Astrocyte (in vitro differentiated cells and primary cell): Measurements from ENCODE around the gene MBOAT2. TPM values are rescaled to one million over a fixed set of nuclear protein-coding genes. Genes with fewer than 3 reads are reported as not detected.
"Not testable (repeated sequence)": the region's sequence is repeated elsewhere in the genome, so short reads cannot be mapped to it uniquely, and the experiment has no call there.

Experiments used
- DNase-seq: peaks from one replicate; pipeline ENCODE4 v3.0.0-alpha.2; 2010; ENCODE audit warnings: low read depth
- FAIRE-seq: peaks from 2 replicates; lab custom pipeline; 2011; peaks lifted over from hg19 to GRCh38; lab: Jason Lieb, UNC
- H2AFZ ChIP-seq: 2 replicates; pipeline ENCODE4 v1.6.0; 2012; ENCODE audit warnings: low read depth, low read length, inconsistent platforms
- H3K27ac ChIP-seq: 2 replicates; pipeline ENCODE4 v1.5.1; 2011; ENCODE audit warnings: low read depth, low read length, inconsistent platforms
- H3K27me3 ChIP-seq: 2 replicates; pipeline ENCODE4 v1.6.0; 2011; ENCODE audit warnings: low read length, inconsistent platforms; ENCODE audit not compliant: insufficient read depth
- H3K36me3 ChIP-seq: 2 replicates; pipeline ENCODE4 v1.5.1; 2011; ENCODE audit warnings: low read length, inconsistent platforms; ENCODE audit not compliant: insufficient read depth
- H3K4me1 ChIP-seq: 2 replicates; pipeline ENCODE4 v1.5.1; 2011; ENCODE audit warnings: low read length, inconsistent platforms; ENCODE audit not compliant: insufficient read depth
- H3K4me2 ChIP-seq: 2 replicates; pipeline ENCODE4 v1.6.0; 2012; ENCODE audit warnings: low read length, inconsistent platforms
- H3K4me3 ChIP-seq: 2 replicates; pipeline ENCODE4 v1.5.1; 2011; ENCODE audit warnings: low read depth, mild to moderate bottlenecking, low read length, inconsistent platforms; ENCODE audit not compliant: insufficient read depth
- H3K79me2 ChIP-seq: 2 replicates; pipeline ENCODE4 v1.6.0; 2012; ENCODE audit warnings: mild to moderate bottlenecking, low read length, inconsistent platforms; ENCODE audit not compliant: insufficient read depth
- H3K9ac ChIP-seq: 2 replicates; pipeline ENCODE4 v1.6.0; 2012; ENCODE audit warnings: mild to moderate bottlenecking, low read length, inconsistent platforms
- H3K9me3 ChIP-seq: 2 replicates; pipeline ENCODE4 v1.5.1; 2012; ENCODE audit warnings: low read depth, mild to moderate bottlenecking, low read length, inconsistent platforms; ENCODE audit not compliant: insufficient read depth
- H4K20me1 ChIP-seq: 2 replicates; pipeline ENCODE4 v1.6.0; 2012; ENCODE audit warnings: low read length, inconsistent platforms; ENCODE audit not compliant: insufficient read depth
- H3K27ac Mint-ChIP-seq: one replicate; pipeline ENCODE4 v1.8.0; 2021; ENCODE audit warnings: mild to moderate bottlenecking, mixed read lengths; ENCODE audit not compliant: unreplicated experiment
- H3K27me3 Mint-ChIP-seq: one replicate; pipeline ENCODE4 v1.8.0; 2021; ENCODE audit warnings: low read depth, mixed read lengths; ENCODE audit not compliant: unreplicated experiment
- H3K36me3 Mint-ChIP-seq: one replicate; pipeline ENCODE4 v1.8.0; 2021; ENCODE audit warnings: low read depth, mixed read lengths; ENCODE audit not compliant: unreplicated experiment
- H3K4me1 Mint-ChIP-seq: one replicate; pipeline ENCODE4 v1.8.0; 2021; ENCODE audit warnings: low read depth, mixed read lengths; ENCODE audit not compliant: unreplicated experiment
- H3K4me3 Mint-ChIP-seq: one replicate; pipeline ENCODE4 v1.8.0; 2021; ENCODE audit warnings: mild to moderate bottlenecking, moderate library complexity, mixed read lengths; ENCODE audit not compliant: unreplicated experiment
- H3K9me3 Mint-ChIP-seq: one replicate; pipeline ENCODE4 v1.8.0; 2021; ENCODE audit warnings: mild to moderate bottlenecking, mixed read lengths; ENCODE audit not compliant: unreplicated experiment
- CTCF ChIP-seq: IDR thresholded peaks from 2 replicates; pipeline ENCODE4 v1.5.1; 2011; ENCODE audit warnings: low read depth, mild to moderate bottlenecking, inconsistent platforms, low read length, moderate library complexity; ENCODE audit not compliant: insufficient read depth
- EZH2 ChIP-seq: IDR thresholded peaks from 2 replicates; pipeline ENCODE4 v1.6.1; 2012; ENCODE audit warnings: mild to moderate bottlenecking, low read length, inconsistent platforms; ENCODE audit not compliant: insufficient read depth
- total RNA-seq: library from RNA; stranded (reverse); gene quantifications from 2 replicates; pipeline ENCODE4 v1.2.1, GENCODE V29; 2021

The MBOAT2 gene
- total RNA-seq, 1 donor from 2014 or later: 54.6 TPM

DNA sequence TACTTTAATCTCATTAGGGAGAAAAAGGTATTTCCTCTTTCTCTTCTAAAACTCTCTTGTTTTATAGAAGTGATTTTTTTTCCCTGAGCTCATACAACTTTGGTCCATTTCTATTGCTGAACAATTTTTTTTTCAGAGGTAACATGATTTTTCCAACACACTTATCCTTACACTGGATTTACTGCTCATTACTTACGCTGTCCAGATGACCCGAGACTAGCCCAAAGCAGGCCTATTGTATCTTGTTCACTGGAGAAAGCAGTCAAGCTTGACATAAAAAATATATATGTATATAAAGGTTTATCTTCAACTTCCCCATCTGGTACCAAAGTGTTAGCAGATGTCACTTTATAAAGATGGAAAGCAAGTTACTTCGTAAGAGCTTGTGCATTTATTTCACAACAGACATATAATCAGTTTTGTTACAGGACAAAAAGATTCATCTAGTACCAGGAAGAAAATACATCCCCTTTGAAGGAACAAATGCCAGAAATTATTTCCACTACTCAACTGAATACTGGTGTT lies 95.7 kb downstream of the MBOAT2 start:
- Histone ChIP-seq H3K9ac (no peak overlapping the region), H3K4me3 (no peak overlapping the region), H3K79me2 (peaks cover 11% of the 10 kb centered on the region), H3K4me2 (no peak overlapping the region), H3K36me3 (peaks cover 3% of the 10 kb centered on the region), H3K4me1 (no peaks in the 10 kb centered on the region), H3K9me3 (no peaks in the 10 kb centered on the region), H2AFZ (no peak overlapping the region), H3K27me3 (no peaks in the 10 kb centered on the region), H3K27ac (no peak overlapping the region), H4K20me1 (peaks cover 3% of the 10 kb centered on the region)
- Mint-ChIP-seq H3K4me1 (no peaks in the 10 kb centered on the region), H3K4me3 (no peak overlapping the region), H3K27ac (no peak overlapping the region), H3K27me3 (no peaks in the 10 kb centered on the region), H3K9me3 (peaks cover 28% of the 10 kb centered on the region), H3K36me3 (peaks cover 43% of the 10 kb centered on the region)
- FAIRE-seq (no peak), DNase-seq (no peak)
- TF ChIP-seq CTCF (no peak), EZH2 (no peak)

DNA sequence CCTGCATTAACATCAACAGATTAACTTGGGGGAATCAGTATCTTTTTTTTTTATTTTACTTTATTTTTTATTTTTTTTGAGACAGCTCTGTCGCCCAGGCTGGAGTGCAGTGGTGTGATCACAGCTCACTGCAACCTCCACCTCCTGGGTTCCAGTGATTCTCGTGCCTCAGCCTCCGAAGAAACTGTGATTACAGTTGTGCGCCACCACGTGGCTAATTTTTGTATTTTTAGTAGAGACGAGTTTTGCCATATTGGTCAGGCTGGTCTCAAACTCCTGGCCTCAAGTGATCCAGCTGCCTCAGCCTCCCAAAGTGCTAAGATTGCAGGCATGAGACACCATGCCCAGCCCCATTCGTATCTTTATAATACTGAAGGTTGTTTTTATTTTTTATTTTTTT lies 99.6 kb downstream of the MBOAT2 start:
- H2AFZ ChIP-seq, H3K4me3 Mint-ChIP-seq, H3K9me3 ChIP-seq, FAIRE-seq, H3K36me3 ChIP-seq, H3K9ac ChIP-seq, H3K4me3 ChIP-seq, H3K4me1 ChIP-seq, H3K4me2 ChIP-seq, DNase-seq, H3K27ac Mint-ChIP-seq, H4K20me1 ChIP-seq, H3K27me3 Mint-ChIP-seq, H3K27ac ChIP-seq, H3K27me3 ChIP-seq, H3K4me1 Mint-ChIP-seq, H3K79me2 ChIP-seq: not testable (repeated sequence)
- Mint-ChIP-seq H3K36me3 (peaks cover 46% of the 10 kb centered on the region), H3K9me3 (peaks cover 12% of the 10 kb centered on the region)

- H3K27me3 Mint-ChIP-seq, H3K9me3 ChIP-seq, H3K27ac ChIP-seq, H3K9ac ChIP-seq, H3K4me1 ChIP-seq, H4K20me1 ChIP-seq, DNase-seq, H3K36me3 ChIP-seq, H3K4me2 ChIP-seq, H3K4me3 ChIP-seq, H3K27me3 ChIP-seq, H2AFZ ChIP-seq, H3K4me1 Mint-ChIP-seq, H3K4me3 Mint-ChIP-seq, H3K79me2 ChIP-seq, FAIRE-seq: not testable (repeated sequence)
- H3K9me3 Mint-ChIP-seq: peaks cover 12% of the 10 kb centered on the region
- H3K36me3 Mint-ChIP-seq: peaks cover 47% of the 10 kb centered on the region
- peak overlapping the region; percentile 43 for H3K27ac Mint-ChIP-seq
These were observed 100.7 kb downstream of the MBOAT2 start for GRCh38 chr2:8902757-8903156.

DNA sequence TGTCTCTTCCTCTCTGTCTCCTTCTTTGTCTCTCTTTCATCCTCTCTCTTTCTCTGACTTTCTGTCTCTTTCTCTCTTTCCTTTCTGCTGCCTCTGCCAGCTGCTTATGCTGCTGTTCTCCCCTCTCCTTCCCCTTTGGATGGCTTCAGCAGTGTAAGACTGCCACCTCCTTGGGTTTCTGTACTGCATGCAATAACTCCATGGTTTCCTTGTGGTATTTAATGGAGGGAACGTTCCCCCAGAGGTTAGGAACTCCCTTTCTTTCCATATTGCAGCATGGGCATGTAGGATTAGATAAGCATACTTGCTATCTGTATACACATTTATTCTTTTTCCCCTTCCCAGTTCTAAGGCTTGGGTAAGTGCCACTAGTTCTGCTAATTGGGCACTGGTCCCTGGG lies 106.3 kb downstream of the MBOAT2 start:
- H3K36me3 ChIP-seq, H3K4me1 ChIP-seq: not testable (repeated sequence)

DNA sequence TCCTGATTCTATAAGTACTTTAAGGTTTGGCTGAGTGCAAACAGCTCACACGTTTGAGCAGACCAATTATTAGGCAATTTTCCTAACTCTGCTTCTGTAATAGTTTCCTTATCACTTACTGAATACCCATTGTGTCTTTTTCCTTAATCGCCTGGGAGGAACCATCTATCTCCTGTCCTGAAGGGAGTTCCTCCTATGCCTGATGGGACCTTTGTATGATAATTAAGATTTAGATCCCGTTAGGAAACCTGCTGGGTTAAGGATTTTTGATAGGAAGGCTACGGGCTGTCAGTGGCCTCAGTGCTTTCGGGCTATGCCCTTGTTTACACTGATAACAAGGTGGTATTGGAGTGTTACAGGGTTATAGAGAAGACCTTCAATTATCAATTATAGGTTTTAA lies 106.8 kb downstream of the MBOAT2 start:
- not testable (repeated sequence) for H3K4me2 ChIP-seq, H3K4me3 ChIP-seq, H3K27me3 Mint-ChIP-seq, H3K4me1 ChIP-seq, H3K27ac Mint-ChIP-seq, H3K79me2 ChIP-seq, H3K9me3 ChIP-seq, H4K20me1 ChIP-seq, H3K27ac ChIP-seq, H3K9ac ChIP-seq, H3K4me1 Mint-ChIP-seq, H3K9me3 Mint-ChIP-seq, H3K4me3 Mint-ChIP-seq, H3K27me3 ChIP-seq, H3K36me3 ChIP-seq, H2AFZ ChIP-seq, FAIRE-seq, DNase-seq
- peaks cover 42% of the 10 kb centered on the region for H3K36me3 Mint-ChIP-seq

More for the DNA sequence above, 106.3 kb downstream of the MBOAT2 start:
- H3K9me3 Mint-ChIP-seq, H3K9me3 ChIP-seq, H4K20me1 ChIP-seq, H3K27me3 Mint-ChIP-seq, H3K79me2 ChIP-seq, H3K4me3 ChIP-seq, DNase-seq, H3K27ac Mint-ChIP-seq, H3K27ac ChIP-seq, H3K4me2 ChIP-seq, H3K4me3 Mint-ChIP-seq, H3K9ac ChIP-seq, FAIRE-seq, H2AFZ ChIP-seq, H3K4me1 Mint-ChIP-seq, H3K27me3 ChIP-seq: not testable (repeated sequence)
- peaks cover 44% of the 10 kb centered on the region for H3K36me3 Mint-ChIP-seq
